COR-L47 (cell line): ENCODE measurements around the gene CTTN.

Experiments
- DNase-seq: peaks from one replicate; lab custom pipeline; 2025; lab: John Stamatoyannopoulos, UW

CTTN gene

GRCh38 chr11:70409871-70410270 is 11.5 kb downstream of the CTTN start:
- DNase-seq, result no peak

- DNase-seq, result no peak
Observed at GRCh38 chr11:70410276-70411205, 12.2 kb downstream of the CTTN start.

- DNase-seq, result no peak
Observed at GRCh38 chr11:70411713-70412452, 13.6 kb downstream of the CTTN start.

- DNase-seq, result no peak
Observed at GRCh38 chr11:70413151-70413550, 14.8 kb downstream of the CTTN start.

- DNase-seq, result no peak
Observed at GRCh38 chr11:70414341-70415100, 16.2 kb downstream of the CTTN start.

- no peak for DNase-seq
Observed at GRCh38 chr11:70415191-70415590, 16.9 kb downstream of the CTTN start.

- DNase-seq, result no peak
Observed at GRCh38 chr11:70415642-70416395, 17.5 kb downstream of the CTTN start.

- no peak for DNase-seq
Observed at GRCh38 chr11:70416881-70417280, 18.6 kb downstream of the CTTN start.

- DNase-seq, result no peak
Observed at GRCh38 chr11:70418130-70418529, 19.8 kb downstream of the CTTN start.

- DNase-seq, result no peak
Observed at GRCh38 chr11:70419307-70420007, 21.1 kb downstream of the CTTN start.

- DNase-seq, result no peak
Observed at GRCh38 chr11:70420008-70420464, 21.7 kb downstream of the CTTN start.

GRCh38 chr11:70420496-70420895 is 22.2 kb downstream of the CTTN start:
- DNase-seq, result no peak

GRCh38 chr11:70421123-70421522 is 22.8 kb downstream of the CTTN start:
- DNase-seq, result no peak

GRCh38 chr11:70422692-70423522 is 24.6 kb downstream of the CTTN start:
- DNase-seq, result no peak

- DNase-seq, result no peak
Observed at GRCh38 chr11:70423523-70424505, 25.5 kb downstream of the CTTN start.

GRCh38 chr11:70424765-70425344 is 26.5 kb downstream of the CTTN start:
- DNase-seq, result no peak

- no peak for DNase-seq
Observed at GRCh38 chr11:70427436-70427835, 29.1 kb downstream of the CTTN start.

GRCh38 chr11:70428701-70429427 is 30.5 kb downstream of the CTTN start:
- DNase-seq, result no peak
